ENCODE data around the gene MYH14. TPM values are rescaled to one million over a fixed set of nuclear protein-coding genes. Genes with fewer than 3 reads are reported as not detected.

MYH14 gene
- total and polyA plus RNA-seq, 12 donors: 0.22 to 8.5 (median 3.1) TPM

DNA sequence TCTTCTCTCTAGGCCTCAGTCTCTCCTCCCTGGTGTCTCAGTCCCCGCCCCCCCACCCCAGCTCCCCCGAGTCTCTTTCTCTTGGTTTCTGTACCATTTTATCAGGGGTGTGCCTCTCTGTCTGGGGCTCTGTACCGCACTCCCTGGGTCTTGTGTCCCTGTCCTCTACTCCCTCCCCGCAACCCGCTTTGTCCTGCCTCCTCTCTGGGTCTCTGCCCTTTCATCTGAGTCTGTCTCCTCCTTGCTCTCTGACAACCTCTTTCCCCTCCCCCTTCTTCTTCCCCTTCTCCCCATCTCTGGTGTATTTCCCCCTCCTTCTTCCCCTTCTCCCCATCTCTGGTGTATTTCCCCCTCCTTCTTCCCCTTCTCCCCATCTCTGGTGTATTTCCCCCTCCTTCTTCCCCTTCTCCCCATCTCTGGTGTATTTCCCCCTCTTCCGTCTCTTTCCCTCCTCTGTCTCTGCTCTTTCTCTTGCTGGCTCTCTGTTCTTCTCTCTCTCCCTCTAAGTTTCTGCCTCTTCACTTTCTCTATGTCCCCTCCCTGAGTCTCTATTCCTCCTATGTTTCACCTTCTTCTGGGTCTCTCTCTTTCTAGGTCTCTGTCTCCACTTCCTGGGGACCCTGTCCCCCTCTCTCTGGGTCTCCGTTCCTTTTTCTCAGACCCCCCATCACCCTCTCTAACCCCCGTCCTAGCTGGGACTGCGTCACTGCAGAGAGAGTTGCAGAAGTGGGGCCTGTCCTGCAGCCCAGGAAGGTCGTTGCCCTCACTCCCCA is 128.0 kb downstream of the MYH14 start:
- Histone ChIP-seq H3K4me3 (peak overlapping the region in 1 of 4 donors; percentile 35), H3K36me3 (replicated peaks in 1 of 2) (no peaks in the 10 kb centered on the region), H3K27me3 (peaks cover 12% of the 10 kb centered on the region), H3K4me1 (replicated peaks in 1 of 2) (peaks cover 5 to 7% of the 10 kb centered on the region in 2 donors), H3K9me3 (replicated peaks in 1 of 3) (no peaks in the 10 kb centered on the region), H3K27ac (peak overlapping the region in 1 of 5 donors; percentile 75)
- TF ChIP-seq, protein P1, sequence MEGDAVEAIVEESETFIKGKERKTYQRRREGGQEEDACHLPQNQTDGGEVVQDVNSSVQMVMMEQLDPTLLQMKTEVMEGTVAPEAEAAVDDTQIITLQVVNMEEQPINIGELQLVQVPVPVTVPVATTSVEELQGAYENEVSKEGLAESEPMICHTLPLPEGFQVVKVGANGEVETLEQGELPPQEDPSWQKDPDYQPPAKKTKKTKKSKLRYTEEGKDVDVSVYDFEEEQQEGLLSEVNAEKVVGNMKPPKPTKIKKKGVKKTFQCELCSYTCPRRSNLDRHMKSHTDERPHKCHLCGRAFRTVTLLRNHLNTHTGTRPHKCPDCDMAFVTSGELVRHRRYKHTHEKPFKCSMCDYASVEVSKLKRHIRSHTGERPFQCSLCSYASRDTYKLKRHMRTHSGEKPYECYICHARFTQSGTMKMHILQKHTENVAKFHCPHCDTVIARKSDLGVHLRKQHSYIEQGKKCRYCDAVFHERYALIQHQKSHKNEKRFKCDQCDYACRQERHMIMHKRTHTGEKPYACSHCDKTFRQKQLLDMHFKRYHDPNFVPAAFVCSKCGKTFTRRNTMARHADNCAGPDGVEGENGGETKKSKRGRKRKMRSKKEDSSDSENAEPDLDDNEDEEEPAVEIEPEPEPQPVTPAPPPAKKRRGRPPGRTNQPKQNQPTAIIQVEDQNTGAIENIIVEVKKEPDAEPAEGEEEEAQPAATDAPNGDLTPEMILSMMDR (IDR thresholded peaks at IDR 0.05): no peak
- TF ChIP-seq POLR2A (IDR thresholded peaks at IDR 0.05): no peak
- intact Hi-C loops (cut with DNase I): no loop called here
- DNase-seq: peak in 1 of 7 donors; percentile 10
- WGBS, 4 donors: 12 to 21% (median 15%) methylated on average over 10 of the region's 10 CpGs

DNA sequence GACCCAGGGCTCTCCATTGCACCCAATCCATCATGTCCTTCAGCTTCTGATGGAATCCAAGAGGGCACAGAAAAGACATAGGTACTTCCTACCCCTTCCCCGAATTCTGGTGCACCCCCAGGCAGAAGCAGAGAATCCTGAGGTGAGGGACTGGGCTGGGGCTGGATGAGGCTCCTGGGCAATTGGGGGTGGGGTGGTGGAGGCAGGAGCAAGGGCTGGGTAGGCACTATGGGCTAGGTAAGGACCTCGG is 128.5 kb downstream of the MYH14 start:
- 0 to 34% (median 21%) methylated on average over 1 to 2 of the region's 2 CpGs for WGBS, 4 donors
- intact Hi-C loops (cut with DNase I): no loop called here
- no peaks in the 10 kb centered on the region for H3K36me3 ChIP-seq (replicated peaks in 1 of 2)
- TF ChIP-seq, protein P1 (IDR thresholded peaks at IDR 0.05): no peak
- TF ChIP-seq POLR2A (IDR thresholded peaks at IDR 0.05): no peak
- H3K27me3 ChIP-seq: peaks cover 12% of the 10 kb centered on the region
- H3K4me1 ChIP-seq (replicated peaks in 1 of 2): peaks cover 4 to 7% of the 10 kb centered on the region in 2 donors
- H3K9me3 ChIP-seq (replicated peaks in 1 of 3): no peaks in the 10 kb centered on the region
- no peak overlapping the region for H3K4me3 ChIP-seq
- peak overlapping the region in 1 of 5 donors; percentile 75 for H3K27ac ChIP-seq
- no peak for DNase-seq

DNA sequence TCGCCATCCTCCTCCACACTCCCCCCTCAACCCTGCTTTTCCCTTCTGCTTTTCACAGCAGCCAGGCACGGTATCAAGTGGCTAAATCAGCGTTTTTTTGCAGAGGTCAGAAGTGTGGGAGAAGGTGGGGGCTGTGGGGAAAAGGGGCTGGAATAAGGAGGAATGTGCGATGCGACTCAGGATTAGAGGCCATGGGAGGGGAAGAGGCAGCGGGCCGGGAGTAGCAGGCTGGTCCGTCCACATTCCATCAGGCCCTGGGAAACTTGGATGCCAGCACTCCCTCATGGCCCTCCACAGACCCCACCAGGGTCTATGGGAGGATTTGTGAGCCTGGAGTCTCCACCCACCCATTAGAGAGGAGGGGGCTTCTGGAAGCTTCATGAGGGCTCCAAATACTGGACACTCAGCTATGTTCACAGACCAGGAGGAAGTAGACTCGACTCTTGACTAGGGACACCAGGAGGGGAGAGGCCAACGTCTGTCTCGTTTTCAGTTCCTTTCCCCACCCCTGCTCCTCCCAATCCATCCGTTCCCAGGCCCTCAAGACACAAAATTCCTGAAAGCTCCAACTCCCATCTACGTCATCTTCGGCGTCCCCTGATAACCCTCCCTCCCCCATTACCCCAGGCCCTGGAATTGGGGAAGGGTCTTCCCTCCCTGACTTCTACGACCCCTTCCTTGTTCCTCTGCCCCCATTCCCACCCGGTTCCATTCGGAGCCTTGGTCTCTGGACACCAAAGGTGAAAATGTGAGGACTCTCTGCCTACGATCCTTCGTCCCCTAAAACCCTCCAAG is 129.0 kb downstream of the MYH14 start:
- WGBS, 4 donors: 10 to 21% (median 17%) methylated on average over 20 of the region's 20 CpGs
- peaks cover 8% of the 10 kb centered on the region for H3K27me3 ChIP-seq
- peak overlapping the region in 3 of 5 donors; percentile 5 to 75 (median 65) for H3K27ac ChIP-seq

DNA sequence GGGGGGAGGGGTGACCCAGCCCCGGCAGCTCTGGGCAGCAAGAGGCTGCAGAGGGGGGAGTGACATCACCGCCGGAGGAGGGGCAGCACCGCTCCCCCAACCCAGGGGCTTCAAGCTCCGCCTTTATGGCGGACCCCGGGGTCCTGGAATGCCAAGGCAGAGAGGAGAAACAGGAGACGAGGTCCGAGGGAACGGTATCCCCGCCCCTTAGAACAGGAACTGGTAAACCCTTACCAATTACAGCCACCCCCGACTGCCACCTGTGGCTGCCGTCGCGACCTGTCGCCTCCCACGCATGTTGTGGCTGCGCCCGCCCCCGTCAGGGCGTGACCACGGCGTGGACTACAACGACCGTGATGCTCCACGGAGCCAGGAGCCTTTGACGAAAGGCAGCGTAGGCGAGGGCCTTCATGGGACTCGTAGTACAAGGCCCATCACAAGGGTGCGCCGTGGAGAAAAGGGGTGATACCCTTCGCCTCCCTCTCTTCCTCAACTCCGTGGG is 129.9 kb downstream of the MYH14 start:
- intact Hi-C loops (cut with DNase I): no loop called here
- Histone ChIP-seq H3K9me3 (replicated peaks in 1 of 3) (no peaks in the 10 kb centered on the region), H3K27ac (peak overlapping the region in 2 of 5 donors; percentile 65 to 75), H3K36me3 (replicated peaks in 1 of 2) (no peaks in the 10 kb centered on the region), H3K4me3 (peak overlapping the region in 2 of 4 donors; percentile 5 to 49), H3K4me1 (replicated peaks in 1 of 2) (peaks cover 4 to 7% of the 10 kb centered on the region in 2 donors), H3K27me3 (peaks cover 6% of the 10 kb centered on the region)
- WGBS, 4 donors: 1 to 3% (median 2%) methylated on average over 14 to 34 of the region's 34 CpGs
- DNase-seq: peak; percentile 76 to 96 (median 85)
- TF ChIP-seq, protein P1 (IDR thresholded peaks at IDR 0.05): no peak
- no peak for TF ChIP-seq POLR2A (IDR thresholded peaks at IDR 0.05)

More for the DNA sequence above, 129.0 kb downstream of the MYH14 start:
- Histone ChIP-seq H3K4me1 (replicated peaks in 1 of 2) (peaks cover 4 to 7% of the 10 kb centered on the region in 2 donors), H3K4me3 (peak overlapping the region in 1 of 4 donors; percentile 49), H3K9me3 (replicated peaks in 1 of 3) (no peaks in the 10 kb centered on the region), H3K36me3 (replicated peaks in 1 of 2) (no peaks in the 10 kb centered on the region)
- intact Hi-C loops (cut with DNase I): no loop called here
- DNase-seq: no peak
- no peak for TF ChIP-seq POLR2A (IDR thresholded peaks at IDR 0.05)
- TF ChIP-seq, protein P1 (IDR thresholded peaks at IDR 0.05): no peak
